CD14-positive monocyte (primary cell): ENCODE measurements around the gene SPRR5. TPM values are rescaled to one million over a fixed set of nuclear protein-coding genes. Genes with fewer than 3 reads are reported as not detected.

Experiments used
- DNase-seq, 3 donors: peaks; one replicate each; pipeline ENCODE4 v3.0.0-alpha.2; 2011 to 2022
- H2AFZ ChIP-seq: 2 replicates; pipeline ENCODE4 v1.6.0; 2012; ENCODE audit warnings: mild to moderate bottlenecking, low read depth, low read length, inconsistent platforms; ENCODE audit not compliant: insufficient read depth, poor library complexity, severe bottlenecking
- H3K27ac ChIP-seq, 2 donors: 1 replicate in 1 of 2; 2 replicates in 1 of 2; pipeline ENCODE4 v1.5.1; 2012 to 2013; ENCODE audit warnings: low read length in 2 of 2, control low read depth in 1 of 2, inconsistent platforms in 1 of 2, low read depth in 1 of 2, mild to moderate bottlenecking in 1 of 2
- H3K27me3 ChIP-seq, 2 donors: one replicate each; pipeline versions ENCODE4 v1.6.0 to v1.6.1; 2011 to 2013; ENCODE audit warnings: low read length in 2 of 2; ENCODE audit not compliant: control insufficient read depth in 2 of 2, insufficient read depth in 2 of 2
- H3K36me3 ChIP-seq, 2 donors: replicated peaks in 1 of 2; 1 replicate in 1 of 2; 2 replicates in 1 of 2; pipeline versions ENCODE4 v1.5.1 to v1.6.1; 2012 to 2013; ENCODE audit warnings: low read length in 2 of 2, control low read depth in 1 of 2, inconsistent platforms in 1 of 2, mild to moderate bottlenecking in 1 of 2; ENCODE audit not compliant: insufficient read depth in 2 of 2, control insufficient read depth in 1 of 2
- H3K4me1 ChIP-seq, 2 donors: 1 replicate in 1 of 2; 2 replicates in 1 of 2; pipeline versions ENCODE4 v1.5.1 to v1.6.1; 2012 to 2013; ENCODE audit warnings: low read length in 2 of 2, control low read depth in 1 of 2, inconsistent platforms in 1 of 2, mild to moderate bottlenecking in 1 of 2, moderate library complexity in 1 of 2; ENCODE audit not compliant: insufficient read depth in 2 of 2, control insufficient read depth in 1 of 2
- H3K4me2 ChIP-seq: replicated peaks from 2 replicates; pipeline ENCODE3; 2012; ENCODE audit warnings: low read length, moderate library complexity, mild to moderate bottlenecking; ENCODE audit not compliant: poor library complexity, severe bottlenecking; ENCODE audit errors: extremely low read depth
- H3K4me3 ChIP-seq, 3 experiments: fragments of 200-600 bp in 1 of 3; sonication (generic) in 1 of 3; replicated peaks in 1 of 3; 1 replicate in 2 of 3; 2 replicates in 1 of 3; pipeline ENCODE4 v1.5.1; 2011 to 2013; ENCODE audit warnings: low read length in 3 of 3, mild to moderate bottlenecking in 3 of 3, control low read depth in 2 of 3, low read depth in 2 of 3, inconsistent platforms in 1 of 3, moderate library complexity in 1 of 3
- H3K79me2 ChIP-seq: 2 replicates; pipeline ENCODE4 v1.6.0; 2012; ENCODE audit warnings: mild to moderate bottlenecking, control low read depth, inconsistent platforms, low read length, moderate library complexity; ENCODE audit not compliant: insufficient read depth
- H3K9ac ChIP-seq: 2 replicates; pipeline ENCODE4 v1.6.0; 2017; ENCODE audit warnings: low read length, mild to moderate bottlenecking; ENCODE audit not compliant: insufficient read depth, poor library complexity, severe bottlenecking
- H3K9me3 ChIP-seq, 2 donors: replicated peaks in 1 of 2; 1 replicate in 1 of 2; 2 replicates in 1 of 2; pipeline versions ENCODE4 v1.5.1 to v1.6.1; 2012 to 2013; ENCODE audit warnings: low read length in 2 of 2, control low read depth in 1 of 2; ENCODE audit not compliant: control insufficient read depth in 1 of 2, insufficient read depth in 1 of 2
- H4K20me1 ChIP-seq: 2 replicates; pipeline ENCODE4 v1.6.0; 2012; ENCODE audit warnings: mild to moderate bottlenecking, low read length, control low read depth, moderate library complexity; ENCODE audit not compliant: insufficient read depth
- H3K27ac Mint-ChIP-seq, 7 donors: one replicate each; pipeline ENCODE4 v1.8.0; 2020; ENCODE audit warnings: mild to moderate bottlenecking in 7 of 7, mixed read lengths in 7 of 7, moderate library complexity in 6 of 7, inconsistent platforms in 2 of 7
- H3K27me3 Mint-ChIP-seq, 3 donors: one replicate each; pipeline ENCODE4 v1.8.0; 2021 to 2022; ENCODE audit warnings: low read depth in 3 of 3, mild to moderate bottlenecking in 3 of 3, mixed read lengths in 3 of 3, moderate library complexity in 3 of 3, inconsistent platforms in 1 of 3
- H3K36me3 Mint-ChIP-seq, 2 donors: one replicate each; pipeline ENCODE4 v1.8.0; 2020; ENCODE audit warnings: mixed read lengths in 2 of 2, inconsistent platforms in 1 of 2, mild to moderate bottlenecking in 1 of 2
- H3K4me1 Mint-ChIP-seq: one replicate; pipeline ENCODE4 v1.8.0; 2020; ENCODE audit warnings: mild to moderate bottlenecking, mixed read lengths
- H3K4me3 Mint-ChIP-seq, 2 donors: one replicate each; pipeline ENCODE4 v1.8.0; 2020; ENCODE audit warnings: mild to moderate bottlenecking in 2 of 2, mixed read lengths in 2 of 2, moderate library complexity in 1 of 2
- H3K9me3 Mint-ChIP-seq, 7 donors: one replicate each; pipeline ENCODE4 v1.8.0; 2020 to 2022; ENCODE audit warnings: mixed read lengths in 7 of 7, mild to moderate bottlenecking in 6 of 7, moderate library complexity in 6 of 7, inconsistent platforms in 2 of 7
- WGBS: methylation state at CpG from one replicate; pipeline ENCODE4 v1.1.5; 2013; ENCODE audit warnings: missing lambda C conversion rate; ENCODE audit not compliant: insufficient coverage; 5-methylcytosine and 5-hydroxymethylcytosine counted together
- intact Hi-C, 2 donors: fragments of 100-400 bp; cut with micrococcal nuclease; formaldehyde crosslinking; loops; one replicate each; pipeline versions ENCODE4 v1.15.0 to v1.15.1; 2023
- polyA plus RNA-seq, 3 donors: library from polyadenylated mRNA; depleted of rRNA in 1 of 3; unstranded in 2 of 3; stranded (reverse) in 1 of 3; fragments of 300-500 nt in 2 of 3; fragments of >200 nt in 1 of 3; fragmentation: Illumina TruSeq in 2 of 3; gene quantifications; 1 replicate in 2 of 3; 2 replicates in 1 of 3; pipeline ENCODE4 v1.2.3, GENCODE V29; 2012 to 2021
- TF ChIP-seq, protein P1 (sequence below): fragments of 200-600 bp; IDR thresholded peaks from one replicate; pipeline ENCODE4 v1.8.0; 2022; ENCODE audit warnings: antibody characterized with exemption, mild to moderate bottlenecking

SPRR5 gene
- polyA plus RNA-seq, 3 donors = not detected

GRCh38 chr1:152970495-152970894 is 23.5 kb downstream of the SPRR5 start, which contains the start of gene SPRR4:
Gene SPRR4 (plus strand): TSS chr1:152970648. CDS start chr1:152971891, 1,243 bp downstream.
- H3K27ac ChIP-seq = no peak within 1 kb of the TSS
- peaks cover 2 to 8% (median 4%) of the 10 kb centered on the region in 3 donors for H3K27me3 Mint-ChIP-seq
- TF ChIP-seq, protein P1, sequence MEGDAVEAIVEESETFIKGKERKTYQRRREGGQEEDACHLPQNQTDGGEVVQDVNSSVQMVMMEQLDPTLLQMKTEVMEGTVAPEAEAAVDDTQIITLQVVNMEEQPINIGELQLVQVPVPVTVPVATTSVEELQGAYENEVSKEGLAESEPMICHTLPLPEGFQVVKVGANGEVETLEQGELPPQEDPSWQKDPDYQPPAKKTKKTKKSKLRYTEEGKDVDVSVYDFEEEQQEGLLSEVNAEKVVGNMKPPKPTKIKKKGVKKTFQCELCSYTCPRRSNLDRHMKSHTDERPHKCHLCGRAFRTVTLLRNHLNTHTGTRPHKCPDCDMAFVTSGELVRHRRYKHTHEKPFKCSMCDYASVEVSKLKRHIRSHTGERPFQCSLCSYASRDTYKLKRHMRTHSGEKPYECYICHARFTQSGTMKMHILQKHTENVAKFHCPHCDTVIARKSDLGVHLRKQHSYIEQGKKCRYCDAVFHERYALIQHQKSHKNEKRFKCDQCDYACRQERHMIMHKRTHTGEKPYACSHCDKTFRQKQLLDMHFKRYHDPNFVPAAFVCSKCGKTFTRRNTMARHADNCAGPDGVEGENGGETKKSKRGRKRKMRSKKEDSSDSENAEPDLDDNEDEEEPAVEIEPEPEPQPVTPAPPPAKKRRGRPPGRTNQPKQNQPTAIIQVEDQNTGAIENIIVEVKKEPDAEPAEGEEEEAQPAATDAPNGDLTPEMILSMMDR = no peak
- DNase-seq = no peak
- no peak within 1 kb of the TSS for H2AFZ ChIP-seq
- H3K36me3 ChIP-seq = no peaks in the 10 kb centered on the region
- intact Hi-C loops = no loop called here
- no peaks in the 10 kb centered on the region for H3K9me3 ChIP-seq
- H3K27me3 ChIP-seq = no peaks in the 10 kb centered on the region
- no peak within 1 kb of the TSS for H3K4me3 Mint-ChIP-seq
- H3K4me1 Mint-ChIP-seq = no peaks in the 10 kb centered on the region
- no peaks in the 10 kb centered on the region for H3K79me2 ChIP-seq
- no peak within 1 kb of the TSS for H3K9ac ChIP-seq
- H3K9me3 Mint-ChIP-seq = peaks cover 0 to 4% (median 0%) of the 10 kb centered on the region in 7 donors
- no peaks in the 10 kb centered on the region for H3K36me3 Mint-ChIP-seq
- 90% methylated on average over 2 of the region's 6 CpGs for WGBS
- no peak within 1 kb of the TSS for H3K4me3 ChIP-seq
- no peaks in the 10 kb centered on the region for H4K20me1 ChIP-seq
- no peak within 1 kb of the TSS for H3K4me2 ChIP-seq
- H3K4me1 ChIP-seq = no peaks in the 10 kb centered on the region
- H3K27ac Mint-ChIP-seq = peak within 1 kb of the TSS in 1 of 7 donors; percentile 41

DNA sequence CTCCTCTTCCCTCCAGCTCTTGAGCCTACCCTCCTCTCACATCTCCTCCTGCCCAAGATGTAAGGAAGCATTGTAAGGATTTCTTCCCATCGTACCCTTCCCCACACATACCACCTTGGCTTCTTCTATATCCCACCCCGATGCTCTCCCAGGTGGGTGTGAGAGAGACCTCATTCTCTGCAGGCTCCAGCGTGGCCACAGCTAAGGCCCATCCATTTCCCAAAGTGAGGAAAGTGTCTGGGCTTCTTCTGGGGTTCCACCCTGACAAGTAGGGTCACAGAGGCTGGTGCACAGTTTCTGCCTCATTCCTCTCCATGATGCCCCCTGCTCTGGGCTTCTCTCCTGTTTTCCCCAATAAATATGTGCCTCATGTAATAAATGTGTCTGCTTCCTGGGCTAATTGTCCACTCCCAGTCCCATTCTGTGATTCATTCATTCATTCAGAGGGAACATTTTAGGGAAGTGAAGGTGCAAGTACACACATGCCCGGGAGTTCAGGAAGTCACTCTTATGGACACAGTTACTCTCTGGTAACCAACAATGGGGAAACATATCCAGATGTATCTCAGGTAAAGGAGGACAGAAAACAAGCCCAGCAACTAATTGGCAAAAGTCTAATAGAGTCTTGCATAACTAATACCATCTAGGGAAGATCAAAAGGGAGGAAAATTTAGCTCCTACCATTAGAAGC is 25.3 kb downstream of the SPRR5 start:
- H3K36me3 ChIP-seq = no peaks in the 10 kb centered on the region
- Mint-ChIP-seq H3K27ac (no peak overlapping the region), H3K9me3 (peaks cover 0 to 3% (median 0%) of the 10 kb centered on the region in 7 donors), H3K4me3 (no peak overlapping the region), H3K36me3 (no peaks in the 10 kb centered on the region), H3K4me1 (no peaks in the 10 kb centered on the region), H3K27me3 (peaks cover 0 to 5% (median 2%) of the 10 kb centered on the region in 3 donors)
- no peaks in the 10 kb centered on the region for H3K4me1 ChIP-seq
- 17% methylated on average over 1 of the region's 4 CpGs for WGBS
- H3K27ac ChIP-seq = no peak overlapping the region
- no peaks in the 10 kb centered on the region for H3K27me3 ChIP-seq
- no peak overlapping the region for H2AFZ ChIP-seq
- TF ChIP-seq, protein P1 = no peak
- H3K79me2 ChIP-seq = no peaks in the 10 kb centered on the region
- H3K4me2 ChIP-seq = no peak overlapping the region
- no peak overlapping the region for H3K9ac ChIP-seq
- no peaks in the 10 kb centered on the region for H4K20me1 ChIP-seq
- H3K4me3 ChIP-seq = no peak overlapping the region
- DNase-seq = no peak
- intact Hi-C loops = no loop called here
- no peaks in the 10 kb centered on the region for H3K9me3 ChIP-seq
